HG02970 (cell line): ENCODE measurements around the gene SAE1.

Experiments
- ATAC-seq: cut with Tn5 transposase; IDR thresholded peaks from one replicate; pipeline ENCODE4 v1.9.1; 2021; ENCODE audit warnings: mild to moderate bottlenecking, moderate library complexity, moderate number of reproducible peaks; ENCODE audit not compliant: unreplicated experiment, low FRiP score

The SAE1 gene

DNA sequence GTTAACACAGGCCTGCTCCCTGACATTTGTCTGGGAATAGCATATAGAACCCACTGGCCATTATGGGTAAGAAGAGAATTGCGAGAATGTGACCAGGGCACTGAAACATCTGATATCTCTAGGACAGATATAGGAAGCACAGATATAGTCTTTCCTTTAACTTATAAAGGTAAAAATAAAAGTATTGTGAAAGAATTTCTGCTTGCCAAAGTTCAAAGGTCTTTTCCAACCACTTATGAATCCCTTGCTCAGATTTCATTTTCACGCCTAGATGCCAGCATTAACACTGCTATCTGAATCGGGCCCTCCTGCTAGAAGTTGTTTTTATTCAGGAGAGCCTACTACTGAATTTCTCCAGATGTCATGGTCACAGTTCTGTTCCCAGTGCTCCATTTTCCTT lies 72.6 kb downstream of the SAE1 start:
- ATAC-seq = no peak

GRCh38 chr19:47209319-47210179 lies 78.9 kb downstream of the SAE1 start:
- no peak for ATAC-seq

- no peak for ATAC-seq
Measured at GRCh38 chr19:47210180-47210490, 79.5 kb downstream of the SAE1 start.

- no peak for ATAC-seq
Measured at GRCh38 chr19:47210689-47211316, 80.2 kb downstream of the SAE1 start.

DNA sequence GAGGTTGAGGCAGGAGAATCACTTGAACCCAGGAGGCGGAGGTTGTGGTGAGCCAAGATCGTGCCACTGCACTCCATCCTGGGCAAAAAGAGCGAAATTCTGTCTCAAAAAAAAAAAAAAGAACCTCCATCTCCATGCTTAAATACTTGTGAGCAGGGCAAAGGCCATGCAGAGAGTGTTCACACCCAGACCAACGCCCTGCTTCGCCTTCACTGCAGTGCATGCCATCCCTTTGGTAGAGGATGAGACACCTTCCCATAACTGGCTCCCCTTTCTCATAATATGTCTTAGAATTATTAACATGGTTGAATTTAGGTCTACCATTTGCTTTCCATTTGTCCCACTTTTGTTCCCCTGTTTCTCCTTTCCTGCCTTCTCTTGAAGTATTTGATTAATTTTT lies 84.9 kb downstream of the SAE1 start:
- no peak for ATAC-seq

GRCh38 chr19:47221080-47221841 lies 90.6 kb downstream of the SAE1 start:
- ATAC-seq = no peak

DNA sequence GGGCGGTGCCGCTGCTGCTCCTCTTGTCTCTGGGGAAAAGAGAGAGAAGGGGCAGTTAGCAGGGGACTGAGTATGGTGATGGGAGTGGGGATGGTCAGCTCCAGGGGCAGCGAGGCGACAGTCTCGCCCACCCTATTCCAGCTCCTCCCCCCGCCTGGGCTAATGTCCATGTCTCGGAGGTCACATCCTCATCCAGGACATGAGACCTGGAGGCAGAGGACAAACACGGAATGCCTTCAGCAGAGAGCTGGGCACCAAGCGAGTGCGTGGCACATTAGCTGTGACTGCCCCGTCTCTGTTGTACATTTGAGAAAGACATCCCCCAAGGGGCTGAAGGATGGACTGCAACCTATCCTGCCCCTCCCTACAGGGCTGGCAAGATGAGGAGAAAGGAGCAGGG lies 91.3 kb downstream of the SAE1 start:
- no peak for ATAC-seq

GRCh38 chr19:47225746-47226425 lies 95.3 kb downstream of the SAE1 start:
- ATAC-seq = peak; percentile 36

DNA sequence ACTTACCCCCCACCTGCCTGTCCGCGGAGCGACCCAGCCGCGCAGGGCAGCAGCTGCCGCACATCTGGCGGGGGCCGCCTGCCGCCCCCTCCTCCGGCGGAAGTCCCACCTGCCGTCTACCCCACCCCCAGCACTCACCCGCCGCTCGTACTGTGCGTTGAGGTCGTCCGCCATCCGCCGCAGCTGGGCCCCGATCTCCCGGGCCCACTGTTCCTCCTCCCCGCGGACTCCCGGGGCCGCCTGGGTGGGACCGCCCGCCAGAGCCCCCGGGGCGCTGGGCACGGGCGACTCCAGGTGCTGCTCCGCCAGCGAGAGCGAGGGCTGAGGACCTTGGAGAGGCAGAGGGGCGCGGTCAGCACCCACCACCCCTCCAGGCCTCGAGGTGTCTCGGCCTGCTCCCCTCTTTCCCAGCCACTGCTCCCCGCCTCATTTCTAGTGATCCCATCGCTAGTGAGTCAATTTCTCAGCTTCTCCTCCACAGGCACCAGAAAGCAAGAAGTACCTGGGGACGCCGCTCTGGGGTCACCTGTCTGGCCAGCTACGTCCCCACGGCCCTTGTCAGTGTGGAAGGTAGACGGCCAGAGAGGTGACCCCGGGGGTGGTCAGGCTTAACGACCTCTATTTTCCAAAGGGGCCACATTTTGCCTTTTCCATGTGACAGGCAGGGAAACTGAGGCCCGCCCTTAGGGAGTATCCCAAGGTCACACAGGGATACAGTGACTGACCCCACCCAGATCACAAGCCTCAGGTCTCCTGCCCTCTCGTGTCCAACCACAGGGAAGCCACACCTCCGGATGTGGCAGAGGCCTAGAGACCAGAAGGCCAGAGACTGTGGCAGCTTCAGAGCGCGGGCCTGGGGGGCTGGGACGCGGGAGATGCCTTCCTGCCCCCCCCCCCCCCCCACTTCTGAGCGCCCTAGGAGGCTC lies 96.1 kb downstream of the SAE1 start:
- peak; percentile 21 for ATAC-seq

GRCh38 chr19:47227352-47228167 lies 96.9 kb downstream of the SAE1 start:
- ATAC-seq = no peak

- ATAC-seq = no peak
Measured at GRCh38 chr19:47228168-47228936, 97.7 kb downstream of the SAE1 start.

DNA sequence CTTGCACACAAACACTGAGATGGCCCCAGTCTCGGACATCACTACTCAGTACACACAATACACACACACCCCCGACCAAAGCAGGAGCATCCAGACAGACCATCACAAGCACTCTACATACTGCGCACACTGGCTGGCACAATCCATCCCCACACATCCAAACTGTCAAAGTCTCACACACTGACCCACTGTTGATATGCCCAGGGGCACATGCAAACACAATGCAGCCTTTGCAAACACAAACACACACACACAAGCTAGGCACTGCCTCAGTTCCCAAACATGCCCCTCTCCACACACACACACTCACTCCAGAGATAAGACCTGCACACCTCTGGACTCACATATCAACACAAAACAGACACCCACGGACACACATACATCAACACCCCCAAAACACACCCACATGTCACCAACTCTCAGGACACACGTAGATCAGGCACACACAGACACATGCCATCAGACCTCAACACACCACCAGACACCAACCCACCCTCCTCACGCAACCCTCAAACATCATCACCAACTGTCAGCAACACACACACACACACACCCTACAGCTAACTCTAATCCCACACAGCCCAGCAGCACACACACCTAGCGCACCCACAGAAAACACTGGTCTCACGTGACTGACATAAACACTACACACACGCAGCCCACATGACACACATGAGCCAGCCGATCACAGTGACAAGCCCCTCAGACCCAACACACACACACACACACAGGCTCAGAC lies 98.5 kb downstream of the SAE1 start:
- ATAC-seq = no peak

- ATAC-seq = no peak
Measured at GRCh38 chr19:47229676-47230053, 99.0 kb downstream of the SAE1 start.

DNA sequence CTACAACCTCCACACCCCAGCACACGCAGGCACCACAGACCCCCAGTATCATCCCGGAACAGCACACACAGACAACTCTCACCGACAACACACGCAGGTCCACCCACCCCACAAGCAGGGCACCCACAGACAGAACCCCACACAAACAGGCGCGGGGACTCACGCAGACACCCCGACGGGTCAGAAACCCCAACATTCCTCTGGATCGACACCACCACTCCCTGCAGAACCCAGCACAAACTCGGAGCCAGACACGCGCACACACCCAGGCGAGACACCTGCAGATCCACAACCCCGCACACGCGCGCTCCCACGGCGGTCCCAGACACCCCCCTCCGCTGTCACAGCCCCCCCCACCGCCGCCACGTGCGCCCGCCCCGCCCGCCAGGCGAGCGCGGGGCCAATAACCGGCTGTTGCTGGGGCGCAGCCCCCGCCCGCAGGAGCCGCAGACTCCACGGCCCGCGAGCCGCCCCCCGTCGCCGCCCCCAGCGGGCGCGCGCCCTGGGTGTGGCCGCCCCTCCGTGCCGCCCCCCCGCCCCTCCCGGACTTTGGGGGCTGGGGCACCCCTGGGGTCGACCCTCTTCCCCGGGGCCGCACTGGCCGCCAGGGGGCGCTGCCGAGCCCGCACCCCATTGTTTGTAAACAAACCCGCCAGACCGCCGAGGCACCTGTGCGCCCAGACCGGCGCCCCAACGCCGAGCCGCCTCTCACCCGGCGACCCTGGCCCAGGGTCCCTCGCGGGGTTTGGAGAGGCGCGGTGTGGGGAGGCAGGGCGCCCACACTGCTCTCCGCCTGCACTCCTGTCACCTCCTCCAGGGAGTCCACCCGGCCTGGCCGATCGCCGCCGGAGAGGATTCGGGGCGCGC lies 99.7 kb downstream of the SAE1 start:
- peak; percentile 19 for ATAC-seq

DNA sequence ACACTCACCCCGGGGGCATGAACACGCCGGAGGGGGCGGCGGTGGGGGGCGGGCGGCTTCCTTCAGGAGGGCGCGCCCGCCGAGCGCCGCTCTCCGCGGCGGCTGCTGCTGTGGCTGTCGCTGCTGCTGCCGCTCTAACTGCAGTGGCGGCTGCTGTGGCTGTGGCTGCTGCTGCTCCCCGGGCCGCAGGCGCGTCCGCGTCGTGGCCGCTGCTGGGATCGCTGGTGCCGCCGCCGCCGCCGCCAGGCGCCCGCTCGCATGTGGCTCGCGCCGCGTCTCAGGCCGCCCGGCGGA lies 100.2 kb downstream of the SAE1 start, which contains the start of gene BBC3:
Gene BBC3, minus strand, starts transcription at position 279 of the 294 bp plus-strand sequence. CDS start 2,768 bp downstream, outside the sequence.
- ATAC-seq = no peak

GRCh38 chr19:47231215-47232054 lies 100.8 kb downstream of the SAE1 start:
- ATAC-seq = peak; percentile 25
